HepG2 (cell line): ENCODE results near the gene PODXL. TPM values are rescaled to one million over a fixed set of nuclear protein-coding genes. Genes with fewer than 3 reads are reported as not detected.
A peak's percentile ranks its signal among the peaks of the same experiment; 100 is the strongest.

ENCODE experiments used
- DPF2 ChIP-seq: sonication (generic); formaldehyde crosslinking; IDR thresholded peaks from 2 replicates; pipeline ENCODE4 v1.4.0; 2020; ENCODE audit warnings: mild to moderate bottlenecking, low read depth, missing genetic modification reagents, borderline replicate concordance
- NFE2 ChIP-seq: sonication (generic); formaldehyde crosslinking; IDR thresholded peaks from 2 replicates; pipeline ENCODE4 v1.4.0; 2020; ENCODE audit warnings: missing genetic modification reagents
- ZNF543 ChIP-seq: sonication (generic); formaldehyde crosslinking; IDR thresholded peaks from 2 replicates; pipeline ENCODE4 v1.4.0; 2020; ENCODE audit warnings: mild to moderate bottlenecking, missing genetic modification reagents
- ZNF556 ChIP-seq: sonication (generic); formaldehyde crosslinking; IDR thresholded peaks from 2 replicates; pipeline ENCODE4 v1.4.0; 2020; ENCODE audit warnings: mild to moderate bottlenecking, missing genetic modification reagents, borderline replicate concordance
- ZNF724P ChIP-seq: sonication (generic); formaldehyde crosslinking; IDR thresholded peaks from 2 replicates; pipeline ENCODE4 v1.8.0; 2022; ENCODE audit warnings: missing genetic modification reagents, borderline replicate concordance
- polyA plus RNA-seq, 8 experiments: library from polyadenylated mRNA; depleted of rRNA in 3 of 8; stranded (reverse) in 7 of 8; unstranded in 1 of 8; fragments of >200 nt; fragmentation: Illumina TruSeq in 4 of 8; extraction: Trizol in 4 of 8; gene quantifications; 2 replicates each; pipeline versions ENCODE4 v1.2.1 to v1.2.3, GENCODE V29; 2011 to 2016; ENCODE audit warnings: low read depth in 4 of 8, missing spikeins in 1 of 8, mixed read lengths in 1 of 8; ENCODE audit not compliant: insufficient read depth in 1 of 8
- total RNA-seq, 5 experiments: library from RNA; depleted of rRNA; stranded (reverse); fragments of >200 nt; fragmentation: Illumina TruSeq; extraction: Trizol; gene quantifications; 2 replicates each; pipeline ENCODE4 v1.2.3, GENCODE V29; 2016; ENCODE audit warnings: low read depth in 1 of 5
- TF ChIP-seq, protein P1 (sequence below): sonication (generic); formaldehyde crosslinking; IDR thresholded peaks from 2 replicates; pipeline ENCODE4 v1.4.0; 2020; ENCODE audit warnings: missing genetic modification reagents, borderline replicate concordance
- TF ChIP-seq, protein P2 (sequence below): sonication (generic); formaldehyde crosslinking; IDR thresholded peaks from 2 replicates; pipeline ENCODE4 v1.8.1; 2023; ENCODE audit warnings: missing genetic modification reagents, inconsistent platforms, borderline replicate concordance
- TF ChIP-seq, protein P3 (sequence below): IDR thresholded peaks from 2 replicates; pipeline ENCODE4 v1.6.1; 2016; ENCODE audit warnings: low read depth, missing genetic modification reagents, missing compliant biosample characterization

Gene PODXL
- total and polyA plus RNA-seq, 2 of the 13 experiments (the other 11 are each of a cell fraction or from before 2014, with no cell fraction given): 0.22 to 0.54 TPM

DNA sequence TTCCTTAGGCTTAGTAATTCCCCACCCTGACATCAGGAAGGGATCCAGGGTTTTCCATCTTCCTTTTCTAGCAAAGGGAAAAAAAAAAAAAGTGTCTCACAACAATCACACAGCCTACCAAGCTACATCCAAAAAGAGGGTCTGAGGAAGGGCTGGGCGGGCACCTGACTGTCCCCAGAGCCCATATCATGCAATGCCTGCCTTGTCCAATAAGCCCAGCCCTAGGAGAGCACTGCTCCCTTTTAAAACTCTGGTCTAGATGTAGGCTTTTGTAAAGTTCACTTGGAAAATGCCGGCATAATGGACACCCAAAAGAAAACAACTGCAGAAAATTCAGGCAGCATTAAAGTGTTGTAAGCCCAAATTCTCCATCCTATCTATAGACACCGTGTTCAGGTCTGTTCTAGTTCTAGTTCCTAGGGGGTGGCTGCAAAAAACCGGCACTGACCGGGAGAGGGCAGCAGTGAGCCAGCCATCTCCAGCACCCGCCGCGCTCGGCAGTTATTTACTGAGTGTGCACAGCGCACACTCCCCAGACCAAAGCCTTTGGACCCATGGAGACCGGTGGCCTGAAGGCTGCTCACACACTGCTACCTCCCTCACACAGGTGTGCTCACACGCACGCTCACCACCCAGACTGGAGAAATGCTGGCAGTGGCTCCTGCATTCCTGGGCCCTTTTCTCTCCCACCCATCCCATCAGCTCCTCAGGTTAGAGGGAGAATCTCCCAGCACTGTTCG, 48.7 kb downstream of the PODXL start (continued):
- TF ChIP-seq, protein P1, sequence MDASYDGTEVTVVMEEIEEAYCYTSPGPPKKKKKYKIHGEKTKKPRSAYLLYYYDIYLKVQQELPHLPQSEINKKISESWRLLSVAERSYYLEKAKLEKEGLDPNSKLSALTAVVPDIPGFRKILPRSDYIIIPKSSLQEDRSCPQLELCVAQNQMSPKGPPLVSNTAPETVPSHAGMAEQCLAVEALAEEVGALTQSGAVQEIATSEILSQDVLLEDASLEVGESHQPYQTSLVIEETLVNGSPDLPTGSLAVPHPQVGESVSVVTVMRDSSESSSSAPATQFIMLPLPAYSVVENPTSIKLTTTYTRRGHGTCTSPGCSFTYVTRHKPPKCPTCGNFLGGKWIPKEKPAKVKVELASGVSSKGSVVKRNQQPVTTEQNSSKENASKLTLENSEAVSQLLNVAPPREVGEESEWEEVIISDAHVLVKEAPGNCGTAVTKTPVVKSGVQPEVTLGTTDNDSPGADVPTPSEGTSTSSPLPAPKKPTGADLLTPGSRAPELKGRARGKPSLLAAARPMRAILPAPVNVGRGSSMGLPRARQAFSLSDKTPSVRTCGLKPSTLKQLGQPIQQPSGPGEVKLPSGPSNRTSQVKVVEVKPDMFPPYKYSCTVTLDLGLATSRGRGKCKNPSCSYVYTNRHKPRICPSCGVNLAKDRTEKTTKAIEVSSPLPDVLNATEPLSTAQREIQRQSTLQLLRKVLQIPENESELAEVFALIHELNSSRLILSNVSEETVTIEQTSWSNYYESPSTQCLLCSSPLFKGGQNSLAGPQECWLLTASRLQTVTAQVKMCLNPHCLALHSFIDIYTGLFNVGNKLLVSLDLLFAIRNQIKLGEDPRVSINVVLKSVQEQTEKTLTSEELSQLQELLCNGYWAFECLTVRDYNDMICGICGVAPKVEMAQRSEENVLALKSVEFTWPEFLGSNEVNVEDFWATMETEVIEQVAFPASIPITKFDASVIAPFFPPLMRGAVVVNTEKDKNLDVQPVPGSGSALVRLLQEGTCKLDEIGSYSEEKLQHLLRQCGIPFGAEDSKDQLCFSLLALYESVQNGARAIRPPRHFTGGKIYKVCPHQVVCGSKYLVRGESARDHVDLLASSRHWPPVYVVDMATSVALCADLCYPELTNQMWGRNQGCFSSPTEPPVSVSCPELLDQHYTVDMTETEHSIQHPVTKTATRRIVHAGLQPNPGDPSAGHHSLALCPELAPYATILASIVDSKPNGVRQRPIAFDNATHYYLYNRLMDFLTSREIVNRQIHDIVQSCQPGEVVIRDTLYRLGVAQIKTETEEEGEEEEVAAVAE (CRISPR knock-in tag): no peak
- TF ChIP-seq, protein P2, sequence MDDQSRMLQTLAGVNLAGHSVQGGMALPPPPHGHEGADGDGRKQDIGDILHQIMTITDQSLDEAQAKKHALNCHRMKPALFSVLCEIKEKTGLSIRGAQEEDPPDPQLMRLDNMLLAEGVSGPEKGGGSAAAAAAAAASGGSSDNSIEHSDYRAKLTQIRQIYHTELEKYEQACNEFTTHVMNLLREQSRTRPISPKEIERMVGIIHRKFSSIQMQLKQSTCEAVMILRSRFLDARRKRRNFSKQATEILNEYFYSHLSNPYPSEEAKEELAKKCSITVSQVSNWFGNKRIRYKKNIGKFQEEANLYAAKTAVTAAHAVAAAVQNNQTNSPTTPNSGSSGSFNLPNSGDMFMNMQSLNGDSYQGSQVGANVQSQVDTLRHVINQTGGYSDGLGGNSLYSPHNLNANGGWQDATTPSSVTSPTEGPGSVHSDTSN (CRISPR knock-in tag): no peak
- TF ChIP-seq ZNF724P (CRISPR knock-in tag) (no peak), ZNF543 (0 out of 2 replicates have a peak, but pooled peaks have one; percentile 39), ZNF556 (CRISPR knock-in tag) (peak; percentile 52; the same call in 1 of the 2 replicates), DPF2 (CRISPR knock-in tag) (no peak), NFE2 (no peak)
- TF ChIP-seq, protein P3, sequence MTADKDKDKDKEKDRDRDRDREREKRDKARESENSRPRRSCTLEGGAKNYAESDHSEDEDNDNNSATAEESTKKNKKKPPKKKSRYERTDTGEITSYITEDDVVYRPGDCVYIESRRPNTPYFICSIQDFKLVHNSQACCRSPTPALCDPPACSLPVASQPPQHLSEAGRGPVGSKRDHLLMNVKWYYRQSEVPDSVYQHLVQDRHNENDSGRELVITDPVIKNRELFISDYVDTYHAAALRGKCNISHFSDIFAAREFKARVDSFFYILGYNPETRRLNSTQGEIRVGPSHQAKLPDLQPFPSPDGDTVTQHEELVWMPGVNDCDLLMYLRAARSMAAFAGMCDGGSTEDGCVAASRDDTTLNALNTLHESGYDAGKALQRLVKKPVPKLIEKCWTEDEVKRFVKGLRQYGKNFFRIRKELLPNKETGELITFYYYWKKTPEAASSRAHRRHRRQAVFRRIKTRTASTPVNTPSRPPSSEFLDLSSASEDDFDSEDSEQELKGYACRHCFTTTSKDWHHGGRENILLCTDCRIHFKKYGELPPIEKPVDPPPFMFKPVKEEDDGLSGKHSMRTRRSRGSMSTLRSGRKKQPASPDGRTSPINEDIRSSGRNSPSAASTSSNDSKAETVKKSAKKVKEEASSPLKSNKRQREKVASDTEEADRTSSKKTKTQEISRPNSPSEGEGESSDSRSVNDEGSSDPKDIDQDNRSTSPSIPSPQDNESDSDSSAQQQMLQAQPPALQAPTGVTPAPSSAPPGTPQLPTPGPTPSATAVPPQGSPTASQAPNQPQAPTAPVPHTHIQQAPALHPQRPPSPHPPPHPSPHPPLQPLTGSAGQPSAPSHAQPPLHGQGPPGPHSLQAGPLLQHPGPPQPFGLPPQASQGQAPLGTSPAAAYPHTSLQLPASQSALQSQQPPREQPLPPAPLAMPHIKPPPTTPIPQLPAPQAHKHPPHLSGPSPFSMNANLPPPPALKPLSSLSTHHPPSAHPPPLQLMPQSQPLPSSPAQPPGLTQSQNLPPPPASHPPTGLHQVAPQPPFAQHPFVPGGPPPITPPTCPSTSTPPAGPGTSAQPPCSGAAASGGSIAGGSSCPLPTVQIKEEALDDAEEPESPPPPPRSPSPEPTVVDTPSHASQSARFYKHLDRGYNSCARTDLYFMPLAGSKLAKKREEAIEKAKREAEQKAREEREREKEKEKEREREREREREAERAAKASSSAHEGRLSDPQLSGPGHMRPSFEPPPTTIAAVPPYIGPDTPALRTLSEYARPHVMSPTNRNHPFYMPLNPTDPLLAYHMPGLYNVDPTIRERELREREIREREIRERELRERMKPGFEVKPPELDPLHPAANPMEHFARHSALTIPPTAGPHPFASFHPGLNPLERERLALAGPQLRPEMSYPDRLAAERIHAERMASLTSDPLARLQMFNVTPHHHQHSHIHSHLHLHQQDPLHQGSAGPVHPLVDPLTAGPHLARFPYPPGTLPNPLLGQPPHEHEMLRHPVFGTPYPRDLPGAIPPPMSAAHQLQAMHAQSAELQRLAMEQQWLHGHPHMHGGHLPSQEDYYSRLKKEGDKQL (CRISPR knock-in tag): no peak
- TF ChIP-seq, all 625 proteins: peak for 51
